ENCODE measurements around the gene DPEP2. TPM values are rescaled to one million over a fixed set of nuclear protein-coding genes. Genes with fewer than 3 reads are reported as not detected.

DPEP2 gene
- total RNA-seq, 1 donor from 2014 or later, result 1.1 TPM

DNA sequence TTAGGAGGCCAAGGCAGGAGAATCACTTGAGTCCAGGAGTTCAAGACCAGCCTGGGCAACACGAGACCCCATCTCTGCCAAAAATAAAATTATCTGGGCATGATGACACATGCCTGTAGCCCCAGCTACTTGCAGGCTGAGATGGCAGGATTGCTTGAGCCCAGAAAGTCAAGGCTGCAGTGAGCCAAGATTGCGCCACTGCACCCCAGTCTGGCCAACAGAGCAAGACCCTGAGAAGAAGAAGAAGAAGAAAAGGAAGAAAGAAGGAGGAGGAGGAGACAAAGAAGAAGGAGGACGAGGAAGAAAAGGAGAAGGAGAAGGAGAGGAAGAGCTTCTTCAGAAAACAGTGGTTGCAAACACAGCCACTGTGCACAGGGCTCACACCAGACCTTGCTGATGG is 10.6 kb downstream of the DPEP2 start:
- H3K36me3 ChIP-seq, result no peaks in the 10 kb centered on the region
- DNase-seq (ENCODE audit: low spot score in 2 of 2), result no peak
- TF ChIP-seq, protein P1, sequence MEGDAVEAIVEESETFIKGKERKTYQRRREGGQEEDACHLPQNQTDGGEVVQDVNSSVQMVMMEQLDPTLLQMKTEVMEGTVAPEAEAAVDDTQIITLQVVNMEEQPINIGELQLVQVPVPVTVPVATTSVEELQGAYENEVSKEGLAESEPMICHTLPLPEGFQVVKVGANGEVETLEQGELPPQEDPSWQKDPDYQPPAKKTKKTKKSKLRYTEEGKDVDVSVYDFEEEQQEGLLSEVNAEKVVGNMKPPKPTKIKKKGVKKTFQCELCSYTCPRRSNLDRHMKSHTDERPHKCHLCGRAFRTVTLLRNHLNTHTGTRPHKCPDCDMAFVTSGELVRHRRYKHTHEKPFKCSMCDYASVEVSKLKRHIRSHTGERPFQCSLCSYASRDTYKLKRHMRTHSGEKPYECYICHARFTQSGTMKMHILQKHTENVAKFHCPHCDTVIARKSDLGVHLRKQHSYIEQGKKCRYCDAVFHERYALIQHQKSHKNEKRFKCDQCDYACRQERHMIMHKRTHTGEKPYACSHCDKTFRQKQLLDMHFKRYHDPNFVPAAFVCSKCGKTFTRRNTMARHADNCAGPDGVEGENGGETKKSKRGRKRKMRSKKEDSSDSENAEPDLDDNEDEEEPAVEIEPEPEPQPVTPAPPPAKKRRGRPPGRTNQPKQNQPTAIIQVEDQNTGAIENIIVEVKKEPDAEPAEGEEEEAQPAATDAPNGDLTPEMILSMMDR (IDR thresholded peaks at IDR 0.05), result no peak
- peaks cover 2 to 4% of the 10 kb centered on the region in 2 donors for H3K4me1 ChIP-seq
- intact Hi-C loops (cut with DNase I), result no loop called here
- H3K27ac ChIP-seq, result no peak overlapping the region
- H3K4me3 ChIP-seq, result no peak overlapping the region
- H3K9me3 ChIP-seq, result no peaks in the 10 kb centered on the region
- H3K27me3 ChIP-seq, result no peaks in the 10 kb centered on the region

DNA sequence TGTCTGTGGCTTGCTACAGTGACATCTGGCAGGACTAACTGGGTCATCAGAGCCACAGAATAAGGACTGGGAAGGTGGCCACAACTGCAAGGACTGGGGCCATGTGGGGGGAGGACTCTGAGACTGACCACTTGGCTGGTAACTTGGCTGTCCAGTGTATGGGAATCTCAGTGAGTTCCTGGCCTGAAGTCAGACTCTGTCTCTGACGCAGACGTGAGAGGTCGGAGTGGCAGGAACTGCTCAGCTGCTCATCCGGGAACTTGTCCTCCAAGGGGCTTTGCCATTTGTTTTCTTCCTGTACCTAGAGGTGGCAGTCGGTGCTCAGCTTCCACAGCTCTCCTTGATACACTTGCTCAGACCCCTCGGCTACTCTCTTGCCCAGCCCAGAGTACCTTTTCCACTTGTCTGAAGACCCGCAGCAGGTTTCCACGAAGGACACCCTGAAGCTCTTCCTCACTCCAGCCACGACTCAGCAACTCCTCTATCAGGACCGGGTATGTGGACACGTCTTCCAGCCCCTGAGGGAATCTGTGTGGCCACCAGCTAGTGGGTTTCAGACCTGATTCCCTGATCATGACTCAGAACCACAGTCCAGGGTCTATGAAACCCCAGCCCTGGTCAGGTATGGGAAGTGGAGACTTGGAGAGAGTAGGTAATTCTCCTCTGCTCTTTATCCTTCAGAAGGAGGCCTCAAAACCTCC is 11.7 kb downstream of the DPEP2 start:
- DNase-seq (ENCODE audit: low spot score in 2 of 2), result no peak
- Histone ChIP-seq H3K27me3 (no peaks in the 10 kb centered on the region), H3K27ac (no peak overlapping the region), H3K36me3 (no peaks in the 10 kb centered on the region), H3K4me3 (no peak overlapping the region), H3K4me1 (no peaks in the 10 kb centered on the region), H3K9me3 (no peaks in the 10 kb centered on the region)
- intact Hi-C loops (cut with DNase I), result no loop called here
- TF ChIP-seq, protein P1 (IDR thresholded peaks at IDR 0.05), result no peak

DNA sequence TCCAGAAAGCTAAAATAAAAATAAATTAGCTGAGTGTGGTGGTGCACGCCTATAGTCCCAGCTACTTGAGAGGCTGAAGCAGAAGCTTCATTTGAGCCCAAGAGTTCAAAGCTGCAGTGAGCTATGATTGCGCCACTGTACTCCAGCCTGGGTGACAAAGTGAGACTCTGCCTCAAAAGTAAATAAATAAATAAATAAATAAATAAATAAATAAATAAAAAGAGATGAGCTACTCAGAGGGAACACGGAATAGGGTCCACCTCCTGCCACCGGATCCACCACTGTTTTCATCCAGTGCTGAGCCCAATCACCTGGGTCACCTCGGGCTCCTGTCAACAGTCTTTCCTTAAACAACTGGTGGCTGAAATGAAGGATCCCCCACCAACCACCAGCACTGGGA is 12.3 kb downstream of the DPEP2 start:
- intact Hi-C loops (cut with DNase I), result no loop called here
- no peaks in the 10 kb centered on the region for H3K4me1 ChIP-seq
- no peaks in the 10 kb centered on the region for H3K36me3 ChIP-seq
- TF ChIP-seq, protein P1 (IDR thresholded peaks at IDR 0.05), result no peak
- H3K27ac ChIP-seq, result no peak overlapping the region
- no peaks in the 10 kb centered on the region for H3K27me3 ChIP-seq
- no peaks in the 10 kb centered on the region for H3K9me3 ChIP-seq
- DNase-seq (ENCODE audit: low spot score in 2 of 2), result no peak
- H3K4me3 ChIP-seq, result no peak overlapping the region

DNA sequence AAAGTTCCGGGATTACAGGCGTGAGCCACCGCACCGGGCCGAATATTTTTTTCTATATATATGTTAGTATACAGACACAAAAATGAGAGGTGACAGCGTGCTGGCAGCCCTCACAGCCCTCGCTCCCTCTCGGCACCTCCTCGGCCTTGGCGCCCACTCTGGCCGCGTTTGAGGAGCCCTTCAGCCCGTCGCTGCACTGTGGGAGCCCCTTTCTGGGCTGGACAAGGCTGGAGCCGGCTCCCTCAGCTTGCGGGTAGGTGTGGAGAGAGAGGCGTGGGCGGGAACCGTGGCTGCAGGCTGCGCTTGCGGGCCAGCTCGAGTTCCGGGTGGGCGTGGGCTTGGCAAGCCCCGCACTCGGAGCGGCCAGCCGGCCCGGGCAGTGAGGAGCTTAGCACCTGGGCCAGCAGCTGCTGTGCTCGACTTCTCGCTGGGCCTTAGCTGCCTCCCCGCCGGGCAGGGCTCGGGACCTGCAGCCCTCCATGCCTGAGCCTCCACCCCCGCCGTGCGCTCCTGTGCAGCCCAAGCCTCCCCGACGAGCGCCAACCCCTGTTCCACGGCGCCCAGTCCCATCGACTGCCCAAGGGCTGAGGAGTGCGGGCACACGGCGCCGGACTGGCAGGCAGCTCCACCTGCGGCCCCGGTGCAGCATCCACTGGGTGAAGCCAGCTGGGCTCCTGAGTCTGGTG is 17.1 kb downstream of the DPEP2 start:
- TF ChIP-seq, protein P1 (IDR thresholded peaks at IDR 0.05), result no peak
- Histone ChIP-seq H3K36me3 (no peaks in the 10 kb centered on the region), H3K4me3 (no peak overlapping the region), H3K9me3 (no peaks in the 10 kb centered on the region), H3K27me3 (no peaks in the 10 kb centered on the region), H3K27ac (no peak overlapping the region), H3K4me1 (no peaks in the 10 kb centered on the region)
- intact Hi-C loops (cut with DNase I), result no loop called here
- no peak for DNase-seq (ENCODE audit: low spot score in 2 of 2)

DNA sequence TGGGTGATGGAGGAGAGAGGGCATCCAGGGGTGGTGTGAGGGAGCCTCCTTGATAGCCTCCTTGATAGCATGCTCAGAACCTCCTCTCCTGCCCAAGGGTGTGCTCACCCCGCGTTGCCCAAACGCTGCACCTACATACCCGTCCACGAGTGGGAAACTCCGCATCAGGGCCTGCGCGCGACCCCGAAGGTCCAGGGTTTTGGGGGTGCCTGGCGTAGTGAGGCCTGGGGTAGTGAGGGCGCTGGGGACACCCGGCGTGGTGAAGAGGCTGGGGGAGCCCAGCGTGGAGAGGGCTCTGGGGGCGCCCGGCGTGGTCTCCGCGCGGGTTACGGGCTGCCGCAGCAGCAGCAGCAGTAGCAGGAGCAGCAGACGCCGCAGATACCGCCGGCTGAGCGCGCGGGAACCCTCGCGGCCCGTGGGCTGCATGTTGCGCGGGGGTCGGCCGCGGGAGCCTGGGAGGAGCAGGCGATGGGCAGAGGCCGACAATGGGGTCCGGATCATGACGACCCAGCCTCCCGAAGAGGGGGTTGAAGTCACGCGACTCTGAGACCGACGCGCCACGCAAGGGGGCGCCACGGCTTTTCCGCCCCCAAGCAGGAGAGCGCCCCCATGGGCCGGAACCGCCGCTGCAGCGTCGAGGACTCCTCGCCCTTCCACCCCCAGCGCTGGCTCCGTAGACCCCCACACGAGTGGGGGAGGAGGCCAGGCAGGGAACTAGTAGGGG is 19.2 kb downstream of the DPEP2 start, which contains the start of gene DPEP3:
Gene DPEP3 (minus strand): TSS at position 545 of the 724 bp plus-strand sequence. CDS start 119 bp downstream, at position 426.
- H3K4me3 ChIP-seq, result no peak within 1 kb of the TSS
- H3K27me3 ChIP-seq, result no peaks in the 10 kb centered on the region
- H3K27ac ChIP-seq, result no peak within 1 kb of the TSS
- H3K36me3 ChIP-seq, result no peaks in the 10 kb centered on the region
- H3K4me1 ChIP-seq, result no peaks in the 10 kb centered on the region
- TF ChIP-seq, protein P1 (IDR thresholded peaks at IDR 0.05), result no peak
- DNase-seq (ENCODE audit: low spot score in 2 of 2), result no peak
- no peaks in the 10 kb centered on the region for H3K9me3 ChIP-seq
- intact Hi-C loops (cut with DNase I), result no loop called here

Data from ascending aorta (tissue), 2 donors.